Chondrocyte (in vitro differentiated cells): ENCODE data around the gene DDRGK1. TPM values are rescaled to one million over a fixed set of nuclear protein-coding genes. Genes with fewer than 3 reads are reported as not detected.
A peak's percentile ranks its signal among the peaks of the same experiment; 100 is the strongest.

Experiments
- DNase-seq: peaks from one replicate; pipeline ENCODE4 v3.0.0; 2021; ENCODE audit warnings: mixed read lengths, low spot score
- H3K27ac Mint-ChIP-seq: one replicate; pipeline ENCODE4 v1.8.0; 2021; ENCODE audit warnings: mild to moderate bottlenecking, moderate library complexity, mixed read lengths; ENCODE audit not compliant: unreplicated experiment
- H3K27me3 Mint-ChIP-seq: 2 replicates; pipeline ENCODE4 v1.8.0; 2021; ENCODE audit warnings: low read depth, mixed read lengths
- H3K36me3 Mint-ChIP-seq: 2 replicates; pipeline ENCODE4 v1.8.0; 2021; ENCODE audit warnings: low read depth, mixed read lengths
- H3K4me1 Mint-ChIP-seq: 2 replicates; pipeline ENCODE4 v1.8.0; 2021; ENCODE audit warnings: low read depth, mild to moderate bottlenecking, mixed read lengths
- H3K4me3 Mint-ChIP-seq: one replicate; pipeline ENCODE4 v1.8.0; 2021; ENCODE audit warnings: mild to moderate bottlenecking, moderate library complexity, mixed read lengths; ENCODE audit not compliant: unreplicated experiment
- H3K9me3 Mint-ChIP-seq: 2 replicates; pipeline ENCODE4 v1.8.0; 2021; ENCODE audit warnings: low read depth, mixed read lengths
- CTCF ChIP-seq: fragments of 200-600 bp; sonication (generic); IDR thresholded peaks from 2 replicates; pipeline ENCODE4 v1.5.0; 2021; ENCODE audit warnings: antibody characterized with exemption, mild to moderate bottlenecking, moderate library complexity
- total RNA-seq: library from RNA; stranded (reverse); gene quantifications from 3 replicates; pipeline ENCODE4 v1.2.1, GENCODE V29; 2021

DDRGK1 gene
- total RNA-seq, 1 donor from 2014 or later: 62.6 TPM

- peaks cover 22% of the 10 kb centered on the region for H3K4me1 Mint-ChIP-seq
These were observed 32.2 kb downstream of the DDRGK1 start for GRCh38 chr20:3172126-3172932.

GRCh38 chr20:3171391-3172125, 32.9 kb downstream of the DDRGK1 start:
- TF ChIP-seq CTCF: no peak
- H3K27ac Mint-ChIP-seq: no peak overlapping the region
- H3K4me1 Mint-ChIP-seq: peaks cover 22% of the 10 kb centered on the region
- DNase-seq: no peak
- H3K36me3 Mint-ChIP-seq: no peaks in the 10 kb centered on the region
- H3K9me3 Mint-ChIP-seq: no peaks in the 10 kb centered on the region
- no peak overlapping the region for H3K4me3 Mint-ChIP-seq
- no peaks in the 10 kb centered on the region for H3K27me3 Mint-ChIP-seq

More at GRCh38 chr20:3172126-3172932, 32.2 kb downstream of the DDRGK1 start:
- H3K36me3 Mint-ChIP-seq: no peaks in the 10 kb centered on the region
- no peak overlapping the region for H3K27ac Mint-ChIP-seq
- H3K27me3 Mint-ChIP-seq: no peaks in the 10 kb centered on the region
- no peak for TF ChIP-seq CTCF
- peak overlapping the region; percentile 68 for H3K4me3 Mint-ChIP-seq
- no peak for DNase-seq
- H3K9me3 Mint-ChIP-seq: no peaks in the 10 kb centered on the region

GRCh38 chr20:3168829-3169590, 35.5 kb downstream of the DDRGK1 start:
- no peak overlapping the region for H3K4me3 Mint-ChIP-seq
- no peak for DNase-seq

GRCh38 chr20:3168079-3168828, 36.2 kb downstream of the DDRGK1 start:
- no peak for DNase-seq
- H3K4me1 Mint-ChIP-seq: peaks cover 6% of the 10 kb centered on the region
- H3K27ac Mint-ChIP-seq: no peak overlapping the region
- H3K27me3 Mint-ChIP-seq: no peaks in the 10 kb centered on the region
- no peaks in the 10 kb centered on the region for H3K9me3 Mint-ChIP-seq
- H3K4me3 Mint-ChIP-seq: no peak overlapping the region
- TF ChIP-seq CTCF: no peak
- no peaks in the 10 kb centered on the region for H3K36me3 Mint-ChIP-seq

More at GRCh38 chr20:3168829-3169590, 35.5 kb downstream of the DDRGK1 start:
- H3K9me3 Mint-ChIP-seq: no peaks in the 10 kb centered on the region
- TF ChIP-seq CTCF: no peak
- peaks cover 6% of the 10 kb centered on the region for H3K4me1 Mint-ChIP-seq
- no peaks in the 10 kb centered on the region for H3K27me3 Mint-ChIP-seq
- H3K36me3 Mint-ChIP-seq: no peaks in the 10 kb centered on the region
- H3K27ac Mint-ChIP-seq: no peak overlapping the region
